Stimulated activated naive CD8-positive, alpha-beta T cell treated with anti-CD3 and anti-CD28 coated beads, Interleukin-15, amount 100 ng/mL, for 72 hours (primary cell): Measurements from ENCODE around the gene SH3PXD2A.

Source experiments
- ATAC-seq: fragments of 150-1000 bp; cut with Tn5 transposase; 2 replicates; pipeline ENCODE4 v1.10.0; 2021; ENCODE audit warnings: mild to moderate bottlenecking, moderate library complexity
- DNase-seq, 2 donors: peaks; one replicate each; pipeline ENCODE4 v3.0.0; 2021 to 2022
- H3K27ac Mint-ChIP-seq, 2 donors: one replicate each; pipeline ENCODE4 v1.8.0; 2022; ENCODE audit warnings: mild to moderate bottlenecking in 2 of 2, mixed read lengths in 2 of 2, moderate library complexity in 2 of 2
- H3K27me3 Mint-ChIP-seq: one replicate; pipeline ENCODE4 v1.8.0; 2022; ENCODE audit warnings: mixed read lengths
- H3K4me1 Mint-ChIP-seq: one replicate; pipeline ENCODE4 v1.8.0; 2022; ENCODE audit warnings: mild to moderate bottlenecking, mixed read lengths
- H3K4me3 Mint-ChIP-seq, 2 donors: one replicate each; pipeline ENCODE4 v1.8.0; 2022; ENCODE audit warnings: mild to moderate bottlenecking in 2 of 2, mixed read lengths in 2 of 2, moderate library complexity in 1 of 2
- H3K9me3 Mint-ChIP-seq, 2 donors: one replicate each; pipeline ENCODE4 v1.8.0; 2022; ENCODE audit warnings: mixed read lengths in 2 of 2

SH3PXD2A gene

DNA sequence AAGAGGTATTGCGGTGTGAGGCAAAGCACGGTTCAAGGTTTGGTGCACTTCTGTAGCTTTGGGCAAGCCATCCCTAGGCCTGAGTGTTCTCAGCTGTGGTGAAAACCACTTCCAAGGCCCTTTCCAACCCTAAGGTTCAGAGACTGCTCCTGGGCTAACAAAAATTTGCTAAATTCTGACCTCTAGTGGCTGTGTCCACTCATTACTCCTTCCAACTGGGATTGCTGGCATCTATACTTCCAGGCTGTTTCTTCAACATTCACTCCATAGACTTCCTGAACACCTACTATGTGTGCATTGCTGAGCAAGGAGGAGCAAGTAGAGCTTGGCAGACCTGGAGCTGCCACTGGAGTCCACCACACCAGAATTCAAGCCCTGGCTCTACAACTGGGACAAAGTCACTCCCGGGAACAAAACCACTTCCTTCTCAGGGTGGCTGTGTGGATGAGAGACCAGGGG lies 29.3 kb upstream of the SH3PXD2A start:
- Mint-ChIP-seq H3K4me3 (no peak overlapping the region), H3K27ac (peak overlapping the region in 1 of 2 donors; percentile 16), H3K9me3 (no peaks in the 10 kb centered on the region), H3K4me1 (peaks cover 17% of the 10 kb centered on the region), H3K27me3 (no peaks in the 10 kb centered on the region)
- ATAC-seq, result no peak
- no peak for DNase-seq

GRCh38 chr10:103882285-103883007 lies 27.1 kb upstream of the SH3PXD2A start:
- Mint-ChIP-seq H3K27ac (no peak overlapping the region), H3K4me3 (no peak overlapping the region), H3K27me3 (no peaks in the 10 kb centered on the region), H3K9me3 (no peaks in the 10 kb centered on the region), H3K4me1 (no peaks in the 10 kb centered on the region)
- DNase-seq, result no peak
- no peak for ATAC-seq

- no peaks in the 10 kb centered on the region for H3K9me3 Mint-ChIP-seq
- no peak overlapping the region for H3K4me3 Mint-ChIP-seq
- ATAC-seq (no peak), DNase-seq (no peak)
- no peaks in the 10 kb centered on the region for H3K27me3 Mint-ChIP-seq
- no peak overlapping the region for H3K27ac Mint-ChIP-seq
- no peaks in the 10 kb centered on the region for H3K4me1 Mint-ChIP-seq
These were observed 26.3 kb upstream of the SH3PXD2A start for GRCh38 chr10:103881416-103882284.

DNA sequence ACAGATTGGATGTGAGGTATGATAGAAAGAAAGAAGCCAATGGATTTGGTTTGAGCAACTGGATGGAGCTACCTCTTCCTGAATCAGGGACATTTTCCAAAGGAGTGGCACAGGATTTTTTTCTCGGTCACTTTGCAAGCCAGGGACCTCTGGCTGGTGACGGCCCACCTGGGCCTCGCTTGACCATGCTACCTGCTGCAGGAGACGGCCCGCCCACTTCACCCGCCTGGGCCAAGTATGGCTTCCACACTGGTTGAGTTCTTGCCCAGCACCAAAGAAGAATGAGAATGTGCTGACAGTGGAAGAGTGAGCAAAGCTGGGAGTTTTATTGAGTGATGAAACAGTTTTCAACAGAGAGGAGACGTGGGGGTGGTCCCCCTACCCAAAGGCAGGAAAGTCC lies 24.5 kb upstream of the SH3PXD2A start:
- ATAC-seq (no peak), DNase-seq (no peak)
- Mint-ChIP-seq H3K4me3 (no peak overlapping the region), H3K27me3 (no peaks in the 10 kb centered on the region), H3K27ac (peak overlapping the region in 1 of 2 donors; percentile 2), H3K4me1 (no peaks in the 10 kb centered on the region), H3K9me3 (no peaks in the 10 kb centered on the region)

DNA sequence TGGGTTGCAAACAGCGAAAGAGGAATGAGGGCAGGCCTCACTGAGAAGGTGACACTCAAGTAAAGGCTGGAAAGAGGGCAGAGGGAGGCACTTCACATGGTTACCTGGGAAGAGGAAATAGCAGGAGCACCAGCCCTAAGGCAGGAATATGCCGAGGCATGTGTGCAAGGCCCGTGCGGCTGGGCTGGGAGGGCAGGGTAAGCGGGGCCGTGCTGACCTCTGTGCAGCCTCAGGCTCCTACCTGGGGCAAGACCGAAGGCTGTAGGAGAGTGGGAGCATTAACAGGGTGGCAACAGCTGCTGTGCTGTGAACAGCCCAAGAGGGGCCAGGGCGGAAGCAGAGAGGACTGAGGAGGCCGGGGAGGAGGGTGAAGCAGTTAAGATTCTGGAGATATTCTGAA lies 24.0 kb upstream of the SH3PXD2A start:
- Mint-ChIP-seq H3K27me3 (no peaks in the 10 kb centered on the region), H3K4me1 (no peaks in the 10 kb centered on the region), H3K27ac (peak overlapping the region in 1 of 2 donors; percentile 90), H3K4me3 (no peak overlapping the region), H3K9me3 (no peaks in the 10 kb centered on the region)
- DNase-seq (no peak), ATAC-seq (no peak)

GRCh38 chr10:103877861-103878260 lies 22.5 kb upstream of the SH3PXD2A start:
- DNase-seq, result no peak
- no peaks in the 10 kb centered on the region for H3K4me1 Mint-ChIP-seq
- H3K27me3 Mint-ChIP-seq, result no peaks in the 10 kb centered on the region
- H3K4me3 Mint-ChIP-seq, result no peak overlapping the region
- peak overlapping the region in 1 of 2 donors; percentile 44 for H3K27ac Mint-ChIP-seq
- ATAC-seq, result no peak
- H3K9me3 Mint-ChIP-seq, result no peaks in the 10 kb centered on the region

- no peak overlapping the region for H3K27ac Mint-ChIP-seq
- H3K9me3 Mint-ChIP-seq, result no peaks in the 10 kb centered on the region
- ATAC-seq (no peak), DNase-seq (no peak)
- no peaks in the 10 kb centered on the region for H3K27me3 Mint-ChIP-seq
- H3K4me1 Mint-ChIP-seq, result no peaks in the 10 kb centered on the region
- H3K4me3 Mint-ChIP-seq, result no peak overlapping the region
These were observed 20.8 kb upstream of the SH3PXD2A start for GRCh38 chr10:103876155-103876554.

DNA sequence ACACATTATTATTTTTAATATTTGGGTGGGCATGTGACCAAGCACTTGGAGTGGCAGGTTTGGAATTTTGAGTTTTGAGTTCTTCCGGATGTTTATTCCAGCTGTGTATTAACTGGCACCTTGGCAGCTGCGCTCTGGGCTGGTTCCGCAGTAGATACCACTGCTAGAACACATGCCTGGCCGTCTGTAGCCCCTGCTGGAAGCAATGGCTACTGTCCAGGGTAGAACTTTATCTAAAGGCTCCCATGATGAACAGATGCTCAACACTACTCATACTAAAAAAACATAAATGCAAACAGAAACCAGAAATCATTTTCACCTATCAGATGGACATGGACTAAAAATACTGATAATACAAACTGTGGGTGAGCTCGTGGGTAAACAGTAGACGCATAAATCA lies 19.4 kb upstream of the SH3PXD2A start:
- H3K9me3 Mint-ChIP-seq, result no peaks in the 10 kb centered on the region
- no peak for ATAC-seq
- H3K4me1 Mint-ChIP-seq, result no peaks in the 10 kb centered on the region

GRCh38 chr10:103872137-103872931 lies 17.0 kb upstream of the SH3PXD2A start:
- Mint-ChIP-seq H3K27me3 (no peaks in the 10 kb centered on the region), H3K9me3 (no peaks in the 10 kb centered on the region), H3K4me1 (no peaks in the 10 kb centered on the region), H3K27ac (no peak overlapping the region), H3K4me3 (no peak overlapping the region)
- ATAC-seq (no peak), DNase-seq (no peak)

More for the DNA sequence above, 19.4 kb upstream of the SH3PXD2A start:
- no peak overlapping the region for H3K27ac Mint-ChIP-seq
- no peak overlapping the region for H3K4me3 Mint-ChIP-seq
- no peak for DNase-seq
- no peaks in the 10 kb centered on the region for H3K27me3 Mint-ChIP-seq

- H3K9me3 Mint-ChIP-seq, result no peaks in the 10 kb centered on the region
- DNase-seq (no peak), ATAC-seq (no peak)
- H3K27ac Mint-ChIP-seq, result no peak overlapping the region
- no peaks in the 10 kb centered on the region for H3K27me3 Mint-ChIP-seq
- H3K4me3 Mint-ChIP-seq, result no peak overlapping the region
- no peaks in the 10 kb centered on the region for H3K4me1 Mint-ChIP-seq
These were observed 15.6 kb upstream of the SH3PXD2A start for GRCh38 chr10:103871006-103871405.

- ATAC-seq (no peak), DNase-seq (no peak)
- Mint-ChIP-seq H3K4me1 (no peaks in the 10 kb centered on the region), H3K4me3 (no peak overlapping the region), H3K27me3 (no peaks in the 10 kb centered on the region), H3K9me3 (peaks cover 0 to under 1% of the 10 kb centered on the region in 2 donors), H3K27ac (no peak overlapping the region)
These were observed 15.1 kb upstream of the SH3PXD2A start for GRCh38 chr10:103870516-103870915.

DNA sequence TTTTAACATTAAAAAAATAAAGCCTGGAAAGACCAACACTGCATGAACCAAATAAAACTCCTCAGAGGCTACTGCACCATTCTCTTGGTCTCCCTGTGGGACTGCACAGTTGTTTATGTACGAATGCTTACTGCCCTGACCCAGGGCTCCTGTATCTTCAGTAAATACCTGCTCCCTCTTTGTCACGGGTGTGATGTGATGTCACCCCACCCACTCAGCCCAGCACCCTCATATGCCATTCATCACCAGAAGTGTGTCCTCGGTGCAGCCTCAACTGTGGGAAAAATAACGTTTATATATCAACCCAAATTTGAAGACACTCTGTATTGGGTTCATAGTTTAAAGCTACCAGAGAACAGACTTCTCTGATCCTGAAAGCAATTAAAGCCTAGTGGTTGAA lies 14.0 kb upstream of the SH3PXD2A start:
- Mint-ChIP-seq H3K27ac (no peak overlapping the region), H3K4me3 (no peak overlapping the region), H3K27me3 (no peaks in the 10 kb centered on the region), H3K4me1 (no peaks in the 10 kb centered on the region), H3K9me3 (peaks cover 6 to 12% of the 10 kb centered on the region in 2 donors)
- ATAC-seq (no peak), DNase-seq (no peak)

DNA sequence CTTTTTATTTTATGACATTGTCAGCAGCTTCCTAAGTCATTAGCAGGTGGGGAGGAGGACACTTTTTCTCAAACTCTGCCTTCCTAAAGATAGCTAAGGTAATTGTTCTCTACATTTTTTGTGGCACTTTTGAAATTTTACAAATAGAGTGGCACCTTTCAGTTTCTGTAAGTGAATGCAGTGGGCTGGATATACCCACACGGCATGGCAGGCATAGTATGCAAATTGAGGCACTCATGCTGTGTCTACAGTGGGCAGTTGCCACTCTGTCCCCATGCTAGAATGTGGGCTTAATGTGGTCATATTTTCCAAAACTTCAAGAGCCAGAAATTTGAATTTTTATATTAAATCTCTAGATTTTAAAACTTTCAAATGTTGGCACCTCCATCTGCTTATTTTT lies 12.8 kb upstream of the SH3PXD2A start:
- H3K27ac Mint-ChIP-seq, result no peak overlapping the region
- no peak for ATAC-seq

DNA sequence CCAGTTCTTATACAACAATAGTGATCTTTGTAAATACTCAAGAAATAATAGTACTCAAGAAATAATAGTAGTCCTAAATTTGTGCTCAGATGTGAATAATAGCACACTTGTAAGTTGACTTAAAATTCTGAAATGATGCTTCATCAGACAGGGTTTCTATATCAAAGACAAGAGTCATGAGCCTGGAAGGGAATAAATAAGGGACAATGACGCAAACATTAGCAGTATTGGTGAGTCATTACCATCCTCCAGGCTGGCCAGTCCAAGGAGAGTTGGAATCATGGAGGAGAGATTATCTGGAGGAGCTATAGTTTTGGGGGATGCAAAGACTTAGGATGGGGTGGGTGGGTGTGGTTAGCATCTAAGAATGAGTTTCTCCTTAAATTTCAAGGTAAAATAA lies 6.1 kb upstream of the SH3PXD2A start:
- no peak overlapping the region for H3K4me3 Mint-ChIP-seq
- H3K9me3 Mint-ChIP-seq, result peaks cover 6 to 19% of the 10 kb centered on the region in 2 donors
- peaks cover 13% of the 10 kb centered on the region for H3K27me3 Mint-ChIP-seq
- no peak for ATAC-seq
- no peak for DNase-seq
- no peak overlapping the region for H3K27ac Mint-ChIP-seq
- H3K4me1 Mint-ChIP-seq, result peaks cover under 1% of the 10 kb centered on the region

More for the DNA sequence above, 12.8 kb upstream of the SH3PXD2A start:
- Mint-ChIP-seq H3K4me3 (no peak overlapping the region), H3K4me1 (no peaks in the 10 kb centered on the region), H3K9me3 (peaks cover 6 to 19% of the 10 kb centered on the region in 2 donors), H3K27me3 (no peaks in the 10 kb centered on the region)
- DNase-seq, result no peak
